NCI-H1694 treated with DMSO at 0.1 percent for 48 hours (cell line): ENCODE results near the gene TRIM24.
"Not testable (repeated sequence)": the region's sequence is repeated elsewhere in the genome, so short reads cannot be mapped to it uniquely, and the experiment has no call there.

ENCODE experiments used
- DNase-seq: peaks from one replicate; lab custom pipeline; 2025; lab: John Stamatoyannopoulos, UW

TRIM24 gene

GRCh38 chr7:138460649-138461607, 869 bp downstream of the TRIM24 start:
- peak; percentile 50 for DNase-seq

DNA sequence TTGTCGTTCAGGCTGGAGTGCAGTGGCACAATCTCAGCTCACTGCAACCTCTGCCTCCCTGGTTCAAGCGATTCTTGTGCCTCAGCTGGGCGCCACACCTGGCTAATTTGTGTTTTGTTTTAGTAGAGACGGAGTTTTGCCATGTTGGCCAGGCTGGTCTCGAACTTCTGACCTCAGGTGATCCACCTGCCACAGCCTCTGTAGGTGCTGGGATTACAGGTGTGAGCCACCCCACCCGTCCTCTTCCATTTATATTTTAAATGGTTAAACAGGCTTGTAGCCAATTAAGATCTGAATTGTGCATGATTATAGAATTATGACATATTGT, 3.2 kb downstream of the TRIM24 start:
- DNase-seq: not testable (repeated sequence)

GRCh38 chr7:138465046-138465445, 5.0 kb downstream of the TRIM24 start:
- no peak for DNase-seq

DNA sequence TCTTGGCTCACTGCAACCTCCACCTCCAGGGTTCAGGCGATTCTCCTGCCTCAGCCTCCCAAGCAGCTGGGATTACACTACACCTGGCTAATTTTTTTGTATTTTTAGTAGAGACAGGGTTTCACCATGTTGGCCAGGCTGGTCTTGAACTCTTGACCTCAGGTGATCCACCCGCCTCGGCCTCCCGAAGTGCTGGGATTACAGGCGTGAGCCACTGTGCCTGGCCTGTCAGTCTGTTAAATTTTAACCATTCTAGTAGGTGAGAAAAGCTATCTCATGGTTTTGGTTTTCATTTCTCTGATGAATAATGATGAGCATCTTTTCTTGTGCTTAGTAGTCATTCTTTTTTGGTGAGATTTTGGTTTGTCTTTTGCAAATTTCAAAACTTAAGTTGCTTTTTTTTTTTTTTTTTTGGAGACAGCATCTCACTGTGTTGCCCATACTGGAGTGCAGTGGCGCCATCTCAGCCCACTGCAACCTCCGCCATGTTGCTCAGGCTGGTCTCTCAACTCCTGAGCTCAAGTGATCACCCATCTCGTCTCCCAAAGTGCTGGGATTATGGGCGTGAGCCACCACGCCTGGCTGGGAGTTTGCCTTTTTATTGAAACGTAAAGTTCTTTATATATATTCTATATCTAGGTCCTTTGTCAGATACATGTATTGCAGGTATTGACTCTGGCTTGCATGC, 6.2 kb downstream of the TRIM24 start:
- DNase-seq: not testable (repeated sequence)

DNA sequence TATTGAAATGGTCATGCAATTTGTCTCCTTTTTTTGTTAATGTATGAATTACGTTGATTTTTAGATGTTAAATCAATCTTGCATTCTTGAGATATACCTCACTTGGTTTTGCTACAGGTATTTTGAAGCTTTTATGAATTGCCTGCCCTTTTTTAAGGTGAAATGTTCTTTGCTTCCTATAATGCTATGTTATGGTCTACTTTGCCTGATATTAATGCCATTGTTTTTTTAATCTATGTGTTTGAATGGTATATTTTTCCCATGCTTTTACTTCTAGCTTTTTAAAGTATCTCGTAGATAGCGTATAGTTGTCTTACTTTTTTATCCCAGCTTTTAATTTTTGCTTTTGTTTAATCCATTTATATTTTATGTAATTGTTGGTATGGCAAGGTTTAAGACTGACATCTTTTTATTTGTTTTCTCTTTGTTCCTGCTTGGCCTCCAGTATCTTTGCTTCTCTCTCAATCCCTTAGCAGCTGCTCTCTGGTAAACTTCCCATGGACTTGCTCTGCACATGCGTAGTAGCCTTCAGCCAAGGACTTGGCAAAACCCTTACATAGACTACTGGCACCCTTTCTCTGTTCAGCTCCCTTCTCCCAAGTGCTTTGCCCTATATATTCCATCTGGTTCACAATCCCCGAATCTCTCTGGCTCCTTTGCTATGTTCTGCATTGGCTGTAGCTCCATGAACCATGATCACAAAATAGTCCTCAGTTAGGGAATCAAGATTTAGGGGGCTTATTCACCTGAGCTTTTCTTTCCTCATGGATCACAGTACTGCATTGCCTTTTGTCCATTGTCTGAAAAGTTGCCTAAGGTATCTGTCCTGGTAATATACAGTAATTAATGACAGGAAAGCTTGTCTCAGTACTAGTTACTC, 8.4 kb downstream of the TRIM24 start:
- no peak for DNase-seq

- no peak for DNase-seq
These were observed 10.5 kb downstream of the TRIM24 start for GRCh38 chr7:138470391-138471157.

GRCh38 chr7:138472292-138473079, 12.4 kb downstream of the TRIM24 start:
- DNase-seq: no peak

DNA sequence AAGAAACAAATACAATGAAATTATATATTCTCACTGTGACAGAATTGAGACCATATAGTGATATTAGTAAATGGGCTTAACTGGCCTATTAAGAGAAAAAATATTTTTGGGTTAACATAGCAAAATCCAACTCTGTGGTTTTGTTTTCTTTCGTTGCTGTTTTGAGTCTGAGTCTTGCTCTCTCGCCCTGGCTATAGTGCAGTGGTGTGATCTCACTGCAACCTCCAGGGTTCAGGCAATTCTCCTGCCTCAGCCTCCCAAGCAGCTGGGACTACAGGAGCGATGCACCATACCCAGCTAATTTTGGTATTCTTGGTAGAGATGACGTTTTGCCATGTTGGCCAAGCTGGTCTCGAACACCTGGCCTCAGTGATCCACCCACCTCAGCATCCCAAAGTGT, 15.3 kb downstream of the TRIM24 start:
- DNase-seq: no peak

DNA sequence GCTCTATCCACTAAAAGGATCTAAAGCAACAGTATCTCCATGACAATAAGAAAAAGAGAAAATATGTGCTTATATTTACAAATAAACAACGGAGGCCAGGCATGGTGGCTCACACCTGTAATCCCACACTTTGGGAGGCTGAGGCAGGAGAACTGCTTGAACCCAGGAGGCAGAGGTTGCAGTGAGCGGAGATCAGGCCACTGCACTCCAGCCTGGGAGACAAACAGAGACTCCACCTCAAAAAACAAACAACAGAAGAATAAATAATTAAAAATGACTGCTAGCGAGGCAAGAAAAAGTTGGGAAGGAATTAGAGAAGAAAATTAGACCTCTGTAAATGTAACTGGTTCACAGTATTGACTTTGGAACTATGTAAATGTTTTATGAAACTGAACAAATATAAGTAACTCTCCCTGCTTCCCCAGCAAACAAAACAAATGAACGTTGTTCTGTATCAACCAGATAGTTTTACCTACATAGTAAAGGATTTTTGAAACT, 17.1 kb downstream of the TRIM24 start:
- no peak for DNase-seq

DNA sequence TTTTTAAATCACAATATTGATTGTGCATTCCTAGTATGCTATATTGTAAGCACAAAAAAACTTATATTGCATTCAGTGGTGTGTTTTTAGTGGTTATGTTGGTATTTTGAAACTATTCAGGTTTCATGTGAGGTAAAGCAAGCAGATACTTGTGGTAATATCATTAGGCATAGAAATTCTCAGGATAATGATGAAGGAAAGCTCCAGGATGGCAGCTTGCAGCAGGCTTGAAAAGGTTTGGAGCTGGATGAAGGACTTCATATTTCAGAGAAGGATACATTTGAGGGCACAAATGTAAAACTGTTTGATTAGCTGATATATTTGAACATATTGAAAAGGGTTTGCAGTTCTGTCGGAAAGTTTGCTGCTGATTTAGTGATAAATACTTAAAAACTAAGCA, 17.5 kb downstream of the TRIM24 start:
- DNase-seq: no peak

DNA sequence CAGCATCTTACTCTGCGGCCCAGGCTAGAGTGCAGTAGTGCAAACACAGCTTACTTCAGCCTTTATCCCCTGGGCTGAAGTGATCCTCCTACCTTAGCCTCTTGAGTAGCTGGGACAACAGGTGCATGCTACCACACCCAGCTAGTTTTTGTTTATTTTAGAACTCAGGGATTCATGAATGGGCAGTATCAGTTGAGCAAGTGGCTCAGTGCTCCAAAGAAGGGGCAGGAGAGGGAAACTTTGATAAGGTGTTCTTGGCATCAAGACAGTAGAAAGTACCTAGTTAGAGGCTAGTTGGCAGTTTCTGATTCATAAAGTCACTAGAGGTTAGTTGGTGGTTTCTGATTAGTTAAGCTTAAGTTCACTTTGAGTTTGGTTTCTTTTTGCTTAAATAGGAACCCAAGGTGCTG, 18.4 kb downstream of the TRIM24 start:
- no peak for DNase-seq

DNA sequence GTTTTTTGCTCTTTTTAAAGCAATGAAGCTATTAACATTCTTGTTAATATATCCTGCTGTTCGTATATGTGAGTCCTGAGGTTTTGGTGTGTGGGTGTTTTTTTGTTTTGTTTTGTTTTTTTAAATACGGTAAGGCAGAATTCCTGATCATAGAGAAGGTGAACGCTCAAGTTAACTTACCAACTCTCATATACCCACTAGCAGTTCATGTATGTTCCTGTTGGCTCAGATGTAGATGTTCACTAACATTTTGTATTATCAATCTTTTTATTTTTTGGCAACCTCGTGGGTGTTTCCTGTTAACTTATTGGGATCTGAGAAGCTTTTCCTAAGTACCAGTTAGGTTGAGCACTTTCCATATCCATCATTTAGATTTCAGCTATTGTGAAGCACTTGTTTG, 20.5 kb downstream of the TRIM24 start:
- no peak for DNase-seq

DNA sequence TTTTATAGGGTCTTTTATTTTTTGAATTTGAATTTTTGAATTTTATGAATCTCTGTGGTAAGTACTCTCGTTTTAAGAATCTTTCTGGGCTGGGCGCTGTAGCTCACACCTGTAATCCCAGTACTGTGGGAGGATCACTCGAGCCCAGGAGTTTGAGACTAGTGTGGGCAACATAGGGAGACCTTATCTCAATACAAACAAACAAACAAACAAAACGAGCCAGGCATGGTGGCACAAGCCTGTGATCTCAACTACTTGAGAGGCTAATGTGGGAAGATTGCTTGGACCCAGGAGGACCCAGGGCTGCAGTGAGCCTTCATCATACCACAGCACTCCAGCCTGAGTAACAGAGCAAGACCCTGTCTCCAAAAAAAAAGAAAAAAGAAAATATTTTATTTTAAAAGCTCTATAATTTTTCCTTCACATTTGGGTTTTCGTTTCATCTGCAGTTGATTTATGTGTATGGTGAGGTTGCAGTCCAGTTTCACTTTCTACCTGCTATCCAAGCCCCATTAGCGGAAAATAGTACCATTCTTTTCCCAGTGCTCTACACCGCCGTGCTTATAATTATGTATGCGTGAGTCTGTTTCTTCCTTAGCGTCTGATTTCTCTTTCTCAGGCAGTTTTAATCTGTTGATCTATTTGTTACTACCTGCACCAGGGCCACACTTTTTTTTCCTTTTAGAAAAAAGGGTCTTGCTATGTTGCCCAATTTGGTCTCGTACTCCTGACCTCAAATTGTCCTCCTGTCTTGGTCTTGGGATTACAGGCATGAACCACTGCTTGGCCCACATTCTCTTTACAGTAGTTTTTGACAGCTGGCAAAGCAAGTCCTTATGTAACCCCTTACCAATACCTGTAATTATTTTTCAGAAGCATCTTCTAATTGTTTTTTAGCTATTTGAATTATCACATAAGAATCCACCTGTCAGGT, 21.7 kb downstream of the TRIM24 start:
- no peak for DNase-seq

GRCh38 chr7:138483531-138483930, 23.5 kb downstream of the TRIM24 start:
- no peak for DNase-seq

DNA sequence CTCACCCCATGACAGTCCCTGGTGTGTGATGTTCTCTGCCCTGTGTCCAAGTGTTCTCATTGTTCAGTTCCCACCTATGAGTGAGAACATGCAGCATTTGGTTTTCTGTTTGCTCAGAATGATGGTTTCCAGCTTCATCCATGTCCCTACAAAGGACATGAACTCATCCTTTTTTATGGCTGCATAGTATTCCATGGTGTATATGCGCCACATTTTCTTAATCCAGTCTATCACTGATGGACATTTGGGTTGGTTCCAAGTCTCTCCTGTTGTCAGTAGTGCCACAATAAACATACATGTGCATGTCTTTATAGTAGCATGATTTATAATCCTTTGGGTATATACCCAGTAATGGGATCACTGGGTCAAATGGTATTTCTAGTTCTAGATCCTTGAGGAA, 25.4 kb downstream of the TRIM24 start:
- not testable (repeated sequence) for DNase-seq

DNA sequence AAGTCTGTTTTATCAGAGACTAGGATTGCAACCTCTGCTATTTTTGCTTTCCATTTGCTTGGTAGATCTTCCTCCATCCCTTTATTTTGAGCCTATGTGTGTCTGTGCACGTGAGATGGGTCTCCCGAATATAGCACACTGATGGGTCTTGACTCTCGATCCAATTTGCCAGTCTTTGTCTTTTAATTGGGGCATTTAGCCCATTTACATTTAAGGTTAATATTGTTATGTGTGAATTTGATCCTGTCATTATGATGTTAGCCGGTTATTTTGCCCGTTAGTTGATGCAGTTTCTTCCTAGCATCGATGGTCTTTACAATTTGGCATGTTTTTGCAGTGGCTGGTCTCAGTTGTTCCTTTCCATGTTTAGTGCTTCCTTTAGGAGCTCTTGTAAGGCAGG, 29.1 kb downstream of the TRIM24 start:
- DNase-seq: not testable (repeated sequence)

- DNase-seq: no peak
These were observed 31.7 kb downstream of the TRIM24 start for GRCh38 chr7:138491612-138492386.

GRCh38 chr7:138492423-138492822, 32.4 kb downstream of the TRIM24 start:
- DNase-seq: no peak

DNA sequence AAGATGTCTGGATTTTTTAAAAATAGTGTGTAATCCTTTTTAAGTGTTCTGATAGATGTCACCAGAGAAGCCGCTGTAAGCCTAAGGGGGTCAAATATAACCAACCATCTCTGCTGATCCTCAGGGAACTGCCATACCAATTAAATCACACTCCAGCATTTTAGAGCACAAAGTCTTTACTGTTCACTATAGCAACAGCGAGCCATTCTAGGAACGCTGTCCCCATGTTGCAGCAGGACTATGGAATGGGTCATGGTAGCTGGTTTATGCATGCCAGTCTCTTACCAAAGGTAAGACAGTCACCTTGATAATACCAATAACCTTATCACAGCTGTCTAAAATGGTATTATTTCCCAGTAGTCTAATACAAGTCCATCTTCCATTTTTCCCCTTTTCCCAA, 33.5 kb downstream of the TRIM24 start:
- no peak for DNase-seq
